HEK293 (cell line): ENCODE results near the gene SSTR3.
A peak's percentile ranks its signal among the peaks of the same experiment; 100 is the strongest.

Source experiments
- CTCF ChIA-PET: fragments of 350-600 bp; formaldehyde crosslinking; extraction: SDS; loops from one replicate; lab custom pipeline; 2021; ENCODE audit warnings: antibody characterized with exemption; lab: Yijun Ruan, JAX
- POLR2A ChIA-PET: fragments of 300-600 bp; formaldehyde crosslinking; extraction: SDS; loops from one replicate; lab custom pipeline; 2020; ENCODE audit warnings: antibody characterized with exemption, inconsistent platforms; lab: Yijun Ruan, JAX
- H3K27ac ChIP-seq: fragments of 200-500 bp; sonication (Bioruptor generic); 2 replicates; pipeline ENCODE4 v1.5.1; 2014; ENCODE audit warnings: low read depth, low read length, control low read depth, inconsistent platforms; ENCODE audit errors: extremely low read depth
- H3K36me3 ChIP-seq, 2 experiments: fragments of 200-500 bp in 1 of 2; sonication (Bioruptor generic) in 1 of 2; 1 replicate in 1 of 2; 2 replicates in 1 of 2; pipeline ENCODE4 v1.5.1; 2014 to 2017; ENCODE audit warnings: inconsistent platforms in 2 of 2, low read length in 2 of 2; ENCODE audit not compliant: control insufficient read depth in 2 of 2, insufficient read depth in 1 of 2
- H3K4me1 ChIP-seq: fragments of 200-500 bp; sonication (Bioruptor generic); 2 replicates; pipeline ENCODE4 v1.5.1; 2014; ENCODE audit warnings: mild to moderate bottlenecking, low read length, inconsistent platforms; ENCODE audit not compliant: control insufficient read depth, insufficient read depth
- H3K4me3 ChIP-seq: 2 replicates; pipeline ENCODE4 v1.5.1; 2011; ENCODE audit warnings: low read depth, mild to moderate bottlenecking, control low read depth, low read length, moderate library complexity
- H3K9me3 ChIP-seq: fragments of 200-500 bp; sonication (Bioruptor generic); 2 replicates; pipeline ENCODE4 v1.5.1; 2014; ENCODE audit warnings: low read depth, low read length, inconsistent platforms; ENCODE audit not compliant: control insufficient read depth, insufficient read depth
- SETDB1 ChIP-seq: IDR thresholded peaks from one replicate; pipeline ENCODE4 v1.6.1; 2017; ENCODE audit warnings: mild to moderate bottlenecking, low read length, moderate library complexity, mixed read lengths; ENCODE audit not compliant: insufficient read length
- ZNF530 ChIP-seq: fragments of 450-650 bp; formaldehyde crosslinking; IDR thresholded peaks from 2 replicates; pipeline ENCODE4 v1.5.1; 2016; ENCODE audit warnings: low read depth, missing biosample characterization, missing genetic modification characterization

The SSTR3 gene

DNA sequence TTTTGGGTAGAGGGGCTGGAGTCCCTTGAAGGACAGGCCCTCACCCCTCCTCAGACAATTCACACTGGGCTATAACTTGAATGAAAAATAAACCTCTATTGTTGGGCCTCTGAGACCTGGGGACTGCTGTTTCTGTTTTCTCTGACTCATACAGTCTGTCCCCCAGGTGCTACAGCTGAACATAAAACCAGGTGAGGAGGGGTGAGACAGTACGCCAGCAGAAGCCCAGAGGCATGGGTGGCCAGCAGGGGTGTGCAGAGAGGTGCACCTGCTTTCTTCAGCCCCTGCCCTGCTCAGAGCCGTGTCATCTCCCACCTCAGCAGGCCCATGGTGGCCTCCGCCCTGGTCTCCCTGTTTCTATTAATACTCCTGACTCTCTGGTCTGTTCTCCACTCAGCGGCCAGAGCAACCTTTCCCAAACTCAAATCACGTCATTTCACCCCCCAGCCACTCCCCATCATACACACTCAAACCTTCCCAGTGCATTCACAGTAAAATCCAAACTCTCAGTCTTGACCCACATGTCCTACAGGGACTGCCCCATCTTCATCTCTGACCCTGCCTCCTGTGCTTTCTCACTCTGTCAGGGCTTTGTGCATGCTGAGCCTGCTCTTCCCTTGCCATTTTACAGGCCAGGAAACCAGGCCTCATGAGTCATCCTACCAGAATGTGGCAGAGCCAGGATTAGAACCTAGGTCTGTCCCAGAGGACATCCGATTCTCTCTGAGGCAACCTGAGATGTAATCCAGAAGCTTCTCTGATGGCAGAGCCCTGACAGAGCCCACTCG, 57.2 kb downstream of the SSTR3 start:
- Histone ChIP-seq H3K9me3 (no peaks in the 10 kb centered on the region), H3K4me1 (no peaks in the 10 kb centered on the region), H3K4me3 (no peak overlapping the region), H3K27ac (no peak overlapping the region), H3K36me3 (no peaks in the 10 kb centered on the region)
- peak; percentile 84 for TF ChIP-seq SETDB1
- no peak for TF ChIP-seq ZNF530 (tag by site-specific recombination)
- POLR2A ChIA-PET, result interaction anchor here (0.7 kb wide), 1 partner anchor 20 kb away, joined by 3 read pairs; no protein-coding TSS in a partner anchor
- CTCF ChIA-PET, result interaction anchor here (1.8 kb wide), 1 partner anchor 22 kb away, joined by 5 read pairs; no protein-coding TSS in a partner anchor
